Endothelial cell of umbilical vein (primary cell): ENCODE data around the gene DTX2. TPM values are rescaled to one million over a fixed set of nuclear protein-coding genes. Genes with fewer than 3 reads are reported as not detected.
"Not testable (repeated sequence)": the region's sequence is repeated elsewhere in the genome, so short reads cannot be mapped to it uniquely, and the experiment has no call there.

Experiments
- BruUV-seq: library from RNA; stranded (reverse); fragments of 400-500 nt; replicated peaks from 2 replicates; lab custom pipeline; 2021; lab: Mats Ljungman, UMichigan
- CTCF ChIA-PET: fragments of 300-600, 350-600 bp; sonication (Branson Sonifier 250); formaldehyde crosslinking; loops from one replicate; lab custom pipeline; 2021; ENCODE audit warnings: antibody characterized with exemption, inconsistent platforms; lab: Charles Lee
- POLR2A ChIA-PET: fragments of 300-600, 350-600 bp; sonication (Branson Sonifier 250); formaldehyde crosslinking; loops from one replicate; lab custom pipeline; 2021; ENCODE audit warnings: antibody characterized with exemption, inconsistent platforms; lab: Charles Lee
- DNase-seq: peaks from one replicate; pipeline ENCODE4 v3.0.0-alpha.2; 2011; ENCODE audit warnings: low read depth, low spot score
- FAIRE-seq: peaks from 2 replicates; lab custom pipeline; 2011; peaks lifted over from hg19 to GRCh38; lab: Jason Lieb, UNC
- H2AFZ ChIP-seq: 2 replicates; pipeline ENCODE4 v1.6.0; 2012; ENCODE audit warnings: low read depth, low read length, control low read depth, inconsistent platforms
- H3K27ac ChIP-seq: 2 replicates; pipeline ENCODE4 v1.5.1; 2011; ENCODE audit warnings: low read depth, mild to moderate bottlenecking, control low read depth, low read length, moderate library complexity; ENCODE audit not compliant: insufficient read depth
- H3K27me3 ChIP-seq, 2 experiments: 2 replicates each; pipeline versions ENCODE4 v1.6.0 to v1.6.1; 2011; ENCODE audit warnings: low read length in 2 of 2, mixed read lengths in 1 of 2; ENCODE audit not compliant: control insufficient read depth in 2 of 2, insufficient read depth in 2 of 2
- H3K36me3 ChIP-seq, 2 experiments: 2 replicates in 1 of 2; 3 replicates in 1 of 2; pipeline ENCODE4 v1.5.1; 2011; ENCODE audit warnings: low read length in 2 of 2, mild to moderate bottlenecking in 1 of 2, moderate library complexity in 1 of 2; ENCODE audit not compliant: control insufficient read depth in 2 of 2, insufficient read depth in 2 of 2; ENCODE audit errors: extremely low read depth in 1 of 2
- H3K4me1 ChIP-seq: 3 replicates; pipeline ENCODE4 v1.5.1; 2011; ENCODE audit warnings: mild to moderate bottlenecking, low read length; ENCODE audit not compliant: control insufficient read depth, insufficient read depth; ENCODE audit errors: extremely low read depth
- H3K4me2 ChIP-seq: 2 replicates; pipeline ENCODE4 v1.6.1; 2011; ENCODE audit warnings: low read length, control low read depth, mixed read lengths; ENCODE audit not compliant: insufficient read depth
- H3K4me3 ChIP-seq, 3 experiments: fragments of 200-600 bp in 1 of 3; sonication (generic), shearing (Covaris generic) in 1 of 3; replicated peaks in 1 of 3; 2 replicates each; pipeline ENCODE4 v1.5.1; 2011 to 2016; ENCODE audit warnings: control low read depth in 3 of 3, low read length in 3 of 3, mild to moderate bottlenecking in 2 of 3, inconsistent platforms in 1 of 3, low read depth in 1 of 3, moderate library complexity in 1 of 3; ENCODE audit not compliant: insufficient read depth in 1 of 3
- H3K79me2 ChIP-seq: 2 replicates; pipeline ENCODE4 v1.6.0; 2012; ENCODE audit warnings: low read length, inconsistent platforms; ENCODE audit not compliant: control insufficient read depth, insufficient read depth
- H3K9ac ChIP-seq: replicated peaks from 2 replicates; pipeline ENCODE3; 2011; ENCODE audit warnings: low read length, control low read depth; ENCODE audit not compliant: insufficient read depth; ENCODE audit errors: extremely low read depth
- H3K9me1 ChIP-seq: replicated peaks from 3 replicates; pipeline ENCODE4 v1.6.0; 2011; ENCODE audit warnings: mild to moderate bottlenecking, low read length; ENCODE audit not compliant: control insufficient read depth, insufficient read depth; ENCODE audit errors: extremely low read depth
- H3K9me3 ChIP-seq: replicated peaks from 2 replicates; pipeline ENCODE4 v1.5.1; 2012; ENCODE audit warnings: low read length, inconsistent platforms; ENCODE audit not compliant: control insufficient read depth, insufficient read depth
- H4K20me1 ChIP-seq: replicated peaks from 2 replicates; pipeline ENCODE3; 2011; ENCODE audit warnings: mild to moderate bottlenecking, low read length; ENCODE audit not compliant: control insufficient read depth, insufficient read depth; ENCODE audit errors: extremely low read depth
- POLR2A ChIP-seq: IDR thresholded peaks from 2 replicates; pipeline ENCODE4 v1.6.1; 2012; ENCODE audit warnings: low read depth, mild to moderate bottlenecking, control low read depth, low read length
- dilution Hi-C: fragments of 300-500 bp; cut with MboI; formaldehyde crosslinking; loops from one replicate; pipeline ENCODE4 v1.15.0; 2019; ENCODE audit warnings: low sequenced_read_pairs; ENCODE audit not compliant: extremely low pct_ligation_motif_present
- intact Hi-C: fragments of 100-400 bp; cut with micrococcal nuclease; formaldehyde crosslinking; loops from one replicate; pipeline ENCODE4 v1.10.0; 2022
- polyA plus RNA-seq, 4 experiments: library from polyadenylated mRNA; depleted of rRNA in 3 of 4; stranded (reverse) in 3 of 4; unstranded in 1 of 4; fragments of >200 nt; gene quantifications; 2 replicates each; pipeline versions ENCODE4 v1.2.1 to v1.2.3, GENCODE V29; 2011 to 2012; ENCODE audit warnings: missing spikeins in 1 of 4
- total RNA-seq: library from RNA; stranded (reverse); gene quantifications from 2 replicates; pipeline ENCODE4 v1.2.3, GENCODE V29; 2021
- TF ChIP-seq, protein P1 (sequence below), 2 donors: IDR thresholded peaks; 1 replicate in 1 of 2; 2 replicates in 1 of 2; pipeline ENCODE4 v1.5.1; 2011; ENCODE audit warnings: low read length in 2 of 2, mild to moderate bottlenecking in 2 of 2, moderate library complexity in 2 of 2, control low read depth in 1 of 2, inconsistent platforms in 1 of 2, low read depth in 1 of 2; ENCODE audit not compliant: insufficient read depth in 1 of 2; ENCODE audit errors: extremely low read depth in 1 of 2

The DTX2 gene
- total and polyA plus RNA-seq, 2 donors (not counting 3 experiments of a cell fraction or from before 2014, with no cell fraction given) = 8.5 to 17.1 TPM

DNA sequence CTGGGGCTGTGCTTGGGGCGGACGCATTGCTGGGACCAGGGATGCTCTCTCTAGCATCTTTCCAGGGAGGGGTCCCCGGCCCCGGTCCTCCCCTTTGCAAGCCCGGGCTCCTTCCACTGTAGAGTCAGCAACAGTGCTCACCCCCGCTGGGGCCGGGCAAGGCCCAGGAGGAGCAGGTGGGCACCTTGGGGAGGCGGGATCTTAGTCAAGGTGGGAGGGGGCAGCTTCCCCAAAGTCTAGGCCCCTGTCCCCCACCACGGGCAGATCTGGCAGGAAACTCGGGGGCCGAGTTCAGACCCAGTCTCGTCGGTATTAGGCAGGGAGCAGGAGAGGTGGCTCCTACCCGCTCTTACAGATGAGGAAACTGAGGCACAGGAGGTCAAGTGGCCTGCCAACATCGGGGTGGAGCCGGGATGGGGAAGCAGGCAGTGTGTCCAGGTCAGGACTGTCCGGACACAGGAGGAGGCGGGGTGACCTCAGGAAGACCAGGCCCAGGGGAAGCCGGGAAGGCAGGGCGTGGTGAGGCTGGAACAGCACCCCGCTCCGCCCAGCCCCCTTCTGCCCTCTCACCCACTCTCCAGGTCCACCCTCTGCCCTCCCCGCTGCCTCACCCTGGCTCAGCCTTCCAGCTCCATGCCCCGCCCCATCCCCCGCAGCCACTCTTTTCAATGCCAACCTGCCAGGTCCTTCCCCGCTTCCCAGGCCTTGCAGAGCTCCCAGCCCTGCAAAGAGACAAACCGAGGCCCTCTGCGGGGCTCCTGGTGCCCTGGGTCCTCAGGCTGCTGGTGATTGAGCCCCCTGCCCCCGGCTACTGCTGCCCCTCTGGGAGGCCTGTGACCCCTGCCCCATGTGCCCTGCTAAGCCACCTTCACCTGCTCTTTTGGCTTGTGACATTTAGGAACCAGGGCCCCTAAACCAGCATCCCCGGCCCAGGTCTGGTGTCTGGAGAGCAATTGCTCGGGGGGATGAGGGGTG is 50.7 kb downstream of the DTX2 start:
- CTCF ChIA-PET, POLR2A ChIA-PET: not testable (repeated sequence)

DNA sequence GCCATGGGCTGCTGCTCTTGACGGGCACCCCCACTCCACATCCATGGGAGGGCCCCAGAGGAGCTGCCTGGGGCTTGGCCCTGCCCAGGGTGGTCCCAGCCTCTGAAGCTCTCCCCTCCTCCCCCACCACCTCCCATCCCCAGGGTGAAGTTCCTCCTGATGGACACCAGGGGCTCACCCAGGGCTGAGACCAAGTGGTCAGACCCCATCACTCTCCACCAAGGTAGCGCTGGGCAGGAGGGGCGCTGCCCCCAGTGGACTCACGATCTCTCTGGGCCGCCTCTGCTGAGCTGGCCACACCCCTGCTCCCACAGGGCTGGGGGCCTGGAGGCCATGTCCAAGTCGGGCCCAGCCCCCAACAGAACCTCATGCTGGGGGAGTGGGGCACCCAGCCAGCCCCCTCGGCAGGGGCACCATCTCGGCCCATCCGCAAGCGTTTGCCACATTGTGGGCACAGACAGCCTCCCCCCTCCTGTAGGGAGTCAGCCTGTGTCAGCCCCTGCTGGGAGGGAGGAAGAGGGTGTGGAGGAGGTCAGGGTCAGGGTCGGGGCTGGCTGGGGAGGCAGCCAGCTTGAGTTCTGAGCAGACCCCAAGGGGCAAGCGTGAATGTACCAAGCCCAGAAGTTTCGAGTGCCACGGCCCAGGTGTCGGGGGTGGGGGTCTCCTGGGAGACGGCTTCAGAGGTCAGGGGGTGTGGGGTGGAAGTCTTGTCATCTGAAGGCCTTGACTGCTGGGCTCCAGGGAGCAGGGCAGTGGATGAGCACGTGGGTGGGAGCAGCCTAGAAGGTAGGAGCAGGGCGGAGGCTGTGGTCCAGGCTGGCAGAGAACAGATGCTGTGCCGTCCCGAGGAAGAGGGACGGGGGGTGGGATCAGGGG is 51.7 kb downstream of the DTX2 start:
- Histone ChIP-seq H3K9ac (no peak overlapping the region), H3K36me3 (no peaks in the 10 kb centered on the region), H2AFZ (peak overlapping the region; percentile 47), H3K4me3 (no peak overlapping the region), H3K9me3 (no peaks in the 10 kb centered on the region), H3K4me1 (no peaks in the 10 kb centered on the region), H3K27ac (no peak overlapping the region), H3K27me3 (no peaks in the 10 kb centered on the region), H3K4me2 (no peak overlapping the region), H3K9me1 (no peaks in the 10 kb centered on the region), H3K79me2 (no peaks in the 10 kb centered on the region), H4K20me1 (no peaks in the 10 kb centered on the region)
- ChIA-PET CTCF (no interaction called here), POLR2A (no interaction called here)
- no peak for TF ChIP-seq POLR2A
- TF ChIP-seq, protein P1, sequence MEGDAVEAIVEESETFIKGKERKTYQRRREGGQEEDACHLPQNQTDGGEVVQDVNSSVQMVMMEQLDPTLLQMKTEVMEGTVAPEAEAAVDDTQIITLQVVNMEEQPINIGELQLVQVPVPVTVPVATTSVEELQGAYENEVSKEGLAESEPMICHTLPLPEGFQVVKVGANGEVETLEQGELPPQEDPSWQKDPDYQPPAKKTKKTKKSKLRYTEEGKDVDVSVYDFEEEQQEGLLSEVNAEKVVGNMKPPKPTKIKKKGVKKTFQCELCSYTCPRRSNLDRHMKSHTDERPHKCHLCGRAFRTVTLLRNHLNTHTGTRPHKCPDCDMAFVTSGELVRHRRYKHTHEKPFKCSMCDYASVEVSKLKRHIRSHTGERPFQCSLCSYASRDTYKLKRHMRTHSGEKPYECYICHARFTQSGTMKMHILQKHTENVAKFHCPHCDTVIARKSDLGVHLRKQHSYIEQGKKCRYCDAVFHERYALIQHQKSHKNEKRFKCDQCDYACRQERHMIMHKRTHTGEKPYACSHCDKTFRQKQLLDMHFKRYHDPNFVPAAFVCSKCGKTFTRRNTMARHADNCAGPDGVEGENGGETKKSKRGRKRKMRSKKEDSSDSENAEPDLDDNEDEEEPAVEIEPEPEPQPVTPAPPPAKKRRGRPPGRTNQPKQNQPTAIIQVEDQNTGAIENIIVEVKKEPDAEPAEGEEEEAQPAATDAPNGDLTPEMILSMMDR (IDR thresholded peaks at IDR 0.05; ENCODE audit: extremely low read depth in 1 of 2, insufficient read depth in 1 of 2, low read depth in 1 of 2, low read length in 2 of 2) = peak; percentile 34 to 40
- FAIRE-seq = no peak
- no TSS peak for BruUV-seq
- DNase-seq = peak; percentile 1
- intact Hi-C loops (no loop called here), dilution Hi-C loops (no loop called here)

More for the DNA sequence above, 50.7 kb downstream of the DTX2 start:
- H3K4me3 ChIP-seq, H3K9me1 ChIP-seq, H3K4me2 ChIP-seq, intact Hi-C loops, H2AFZ ChIP-seq, DNase-seq, H3K27ac ChIP-seq, H3K9me3 ChIP-seq, BruUV-seq, H4K20me1 ChIP-seq, H3K9ac ChIP-seq, dilution Hi-C loops, H3K36me3 ChIP-seq, H3K27me3 ChIP-seq, H3K4me1 ChIP-seq, H3K79me2 ChIP-seq: not testable (repeated sequence)
- peak; percentile 66 for FAIRE-seq
